HFF-Myc (cell line): ENCODE measurements around the gene LIMS2.
A peak's percentile ranks its signal among the peaks of the same experiment; 100 is the strongest.

Experiments used
- DNase-seq: peaks from one replicate; pipeline ENCODE4 v3.0.0-alpha.2; 2011; ENCODE audit warnings: low read depth; ENCODE audit errors: extremely low read depth
- H3K4me3 ChIP-seq: replicated peaks from 2 replicates; pipeline ENCODE4 v1.5.1; 2011; ENCODE audit warnings: low read depth, mild to moderate bottlenecking, control low read depth, low read length
- TF ChIP-seq, protein P1 (sequence below): IDR thresholded peaks from 2 replicates; pipeline ENCODE4 v1.5.1; 2012; ENCODE audit warnings: mild to moderate bottlenecking, low read depth, low read length, control low read depth; ENCODE audit errors: missing control alignments

LIMS2 gene

DNA sequence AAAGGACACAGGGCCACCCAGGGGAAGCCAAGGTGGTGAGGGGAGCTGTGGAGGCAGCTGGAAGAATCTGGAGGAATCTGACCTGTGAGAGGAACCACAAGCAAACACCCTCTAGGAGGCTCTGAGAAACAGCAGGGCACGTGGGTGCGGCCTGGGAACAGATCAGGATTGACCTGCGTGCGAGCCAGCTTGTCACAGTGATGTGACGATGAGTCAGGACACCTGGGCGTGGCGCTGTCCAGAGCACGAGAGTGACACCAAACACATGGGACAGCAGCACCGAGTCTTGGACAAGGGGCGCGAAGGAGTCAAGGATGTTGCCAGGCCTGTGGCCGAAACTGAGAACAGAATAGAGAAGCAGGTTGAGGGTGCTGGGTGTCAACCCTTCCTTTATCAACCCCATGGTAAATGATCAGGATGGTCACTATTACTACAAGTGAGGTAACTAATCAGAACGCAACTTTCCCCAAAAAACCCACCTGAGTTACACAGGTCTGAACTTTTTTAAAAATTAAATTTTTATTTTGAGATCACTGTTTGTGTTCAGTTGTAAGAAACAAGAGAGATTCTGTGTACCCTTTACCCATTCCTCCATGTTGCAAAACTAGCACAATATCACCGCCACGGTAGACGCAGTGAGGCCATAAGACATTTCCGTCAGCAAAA is 25.3 kb upstream of the LIMS2 start:
- no peak for DNase-seq

DNA sequence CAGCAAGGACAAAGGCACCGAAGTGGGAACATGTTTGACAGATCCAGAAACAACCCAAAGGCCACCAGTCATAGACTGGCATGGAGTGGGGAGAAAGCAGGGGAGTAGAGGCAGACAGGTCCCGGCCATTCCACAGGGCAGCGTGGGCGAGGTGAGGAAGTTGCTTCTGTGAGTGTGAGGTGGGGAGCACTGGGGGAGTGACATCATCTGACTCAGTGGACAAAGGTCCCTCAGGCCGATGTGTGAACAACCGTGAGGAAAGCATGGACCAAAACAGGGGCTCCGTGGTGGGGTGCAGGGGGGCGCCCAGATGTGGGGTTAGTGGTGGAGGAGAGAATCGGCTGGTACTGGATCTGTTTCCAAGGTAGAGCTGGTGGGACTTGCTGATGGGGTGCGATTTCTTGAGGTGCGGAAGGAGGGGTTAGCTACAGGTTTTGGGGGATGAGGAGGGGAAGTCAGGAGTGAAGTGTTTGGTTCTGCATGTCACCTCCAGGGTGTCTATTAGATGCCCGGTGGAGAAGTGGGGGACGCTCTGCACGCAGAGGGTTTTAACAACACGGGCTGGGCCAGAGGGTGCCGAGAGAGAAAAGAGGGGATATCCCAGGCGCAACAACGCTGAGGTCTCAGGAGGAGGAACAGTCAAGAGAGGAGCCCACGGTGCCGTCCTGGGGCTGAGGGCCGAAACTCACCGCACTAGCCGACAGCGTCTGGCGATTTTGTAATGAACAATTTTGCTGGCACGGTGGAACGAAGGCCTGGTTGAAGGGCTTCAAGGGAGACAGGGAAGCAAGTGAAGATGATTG is 23.4 kb upstream of the LIMS2 start:
- TF ChIP-seq, protein P1, sequence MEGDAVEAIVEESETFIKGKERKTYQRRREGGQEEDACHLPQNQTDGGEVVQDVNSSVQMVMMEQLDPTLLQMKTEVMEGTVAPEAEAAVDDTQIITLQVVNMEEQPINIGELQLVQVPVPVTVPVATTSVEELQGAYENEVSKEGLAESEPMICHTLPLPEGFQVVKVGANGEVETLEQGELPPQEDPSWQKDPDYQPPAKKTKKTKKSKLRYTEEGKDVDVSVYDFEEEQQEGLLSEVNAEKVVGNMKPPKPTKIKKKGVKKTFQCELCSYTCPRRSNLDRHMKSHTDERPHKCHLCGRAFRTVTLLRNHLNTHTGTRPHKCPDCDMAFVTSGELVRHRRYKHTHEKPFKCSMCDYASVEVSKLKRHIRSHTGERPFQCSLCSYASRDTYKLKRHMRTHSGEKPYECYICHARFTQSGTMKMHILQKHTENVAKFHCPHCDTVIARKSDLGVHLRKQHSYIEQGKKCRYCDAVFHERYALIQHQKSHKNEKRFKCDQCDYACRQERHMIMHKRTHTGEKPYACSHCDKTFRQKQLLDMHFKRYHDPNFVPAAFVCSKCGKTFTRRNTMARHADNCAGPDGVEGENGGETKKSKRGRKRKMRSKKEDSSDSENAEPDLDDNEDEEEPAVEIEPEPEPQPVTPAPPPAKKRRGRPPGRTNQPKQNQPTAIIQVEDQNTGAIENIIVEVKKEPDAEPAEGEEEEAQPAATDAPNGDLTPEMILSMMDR: no peak

More for the DNA sequence above, 25.3 kb upstream of the LIMS2 start:
- TF ChIP-seq, protein P1: no peak
- peak overlapping the region; percentile 55 for H3K4me3 ChIP-seq

DNA sequence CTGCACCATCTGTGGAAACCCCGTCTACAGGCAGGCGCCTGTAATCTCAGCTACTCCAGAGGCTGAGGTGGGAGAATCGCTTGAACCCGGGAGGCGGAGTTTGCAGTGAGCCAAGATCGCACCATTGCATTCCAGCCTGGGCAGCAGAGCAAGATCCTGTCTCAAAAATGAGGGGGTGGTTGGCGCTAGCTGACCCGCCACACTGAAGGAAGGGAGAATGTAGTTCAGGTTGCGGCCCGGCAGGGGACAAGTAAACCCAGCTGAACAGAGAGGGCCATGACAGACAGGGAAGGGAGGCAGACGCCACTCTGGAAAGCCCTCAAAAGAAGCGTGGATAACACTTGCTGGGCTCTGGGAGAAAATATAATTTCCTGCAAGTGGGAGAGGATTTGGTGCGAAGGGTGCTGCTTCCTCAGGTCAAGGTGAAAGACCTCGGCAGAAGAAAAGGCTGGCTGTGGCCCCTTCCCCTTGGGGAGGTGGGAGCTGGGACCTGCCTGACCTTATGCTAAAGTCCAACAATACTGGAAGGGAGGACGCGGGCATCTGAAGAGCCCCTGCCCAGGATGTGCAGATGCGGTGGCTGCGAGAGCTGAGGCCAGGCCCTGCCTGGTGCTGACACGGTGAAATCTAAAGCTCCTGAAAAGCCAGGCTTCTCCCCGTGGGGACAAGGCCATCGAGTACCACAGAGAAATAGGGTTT is 22.3 kb upstream of the LIMS2 start:
- no peak for DNase-seq
- H3K4me3 ChIP-seq: no peak overlapping the region
- TF ChIP-seq, protein P1: no peak

More for the DNA sequence above, 23.4 kb upstream of the LIMS2 start:
- no peak for DNase-seq
- no peak overlapping the region for H3K4me3 ChIP-seq

DNA sequence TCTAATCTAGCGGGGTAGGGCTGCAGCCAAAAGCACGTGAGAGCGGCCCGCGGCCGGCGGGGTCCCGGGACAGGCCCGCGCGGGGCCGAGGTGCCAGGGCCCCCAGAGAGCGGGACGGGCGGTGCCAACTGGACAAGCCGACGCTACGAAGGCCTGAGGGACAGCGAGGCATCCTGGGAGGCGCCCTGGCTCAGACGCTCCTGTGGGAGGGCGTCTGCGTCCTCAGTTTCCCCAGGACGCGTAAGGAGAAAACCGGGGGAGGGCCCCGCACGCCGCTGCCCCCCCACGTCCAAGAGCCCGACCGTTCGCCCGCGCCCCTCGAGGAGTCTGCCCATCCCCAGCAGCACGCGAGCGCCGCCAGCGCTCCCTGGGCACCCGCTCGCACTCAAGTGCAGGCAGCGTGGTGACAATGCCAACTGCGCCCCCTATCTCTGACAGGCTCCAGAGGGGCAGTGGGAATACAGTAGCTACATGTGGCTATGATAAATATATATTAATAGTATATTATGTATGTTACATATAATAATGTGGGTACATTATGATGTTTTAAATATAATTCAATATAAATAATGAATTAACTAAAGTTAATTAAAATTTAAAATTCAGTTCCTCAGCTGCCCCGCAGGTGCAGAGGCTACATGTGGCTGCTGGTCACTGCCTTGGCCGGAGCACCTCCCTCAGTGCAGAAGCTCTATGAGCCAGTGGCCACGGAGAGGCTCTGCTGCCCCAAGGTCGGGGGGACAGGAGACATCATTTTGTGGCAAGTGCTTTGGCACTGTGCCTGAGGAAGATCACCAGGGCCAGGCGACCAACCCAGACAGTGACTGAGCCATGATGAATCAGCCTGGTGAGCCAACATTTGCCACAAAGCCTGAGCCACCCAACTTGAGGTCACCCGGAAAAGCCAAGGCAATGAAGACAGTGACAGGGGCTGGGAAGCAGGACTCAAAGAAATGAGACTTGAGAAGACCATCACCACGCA is 20.5 kb upstream of the LIMS2 start:
- DNase-seq: no peak
- TF ChIP-seq, protein P1: peak; percentile 48
- peak overlapping the region; percentile 20 for H3K4me3 ChIP-seq

DNA sequence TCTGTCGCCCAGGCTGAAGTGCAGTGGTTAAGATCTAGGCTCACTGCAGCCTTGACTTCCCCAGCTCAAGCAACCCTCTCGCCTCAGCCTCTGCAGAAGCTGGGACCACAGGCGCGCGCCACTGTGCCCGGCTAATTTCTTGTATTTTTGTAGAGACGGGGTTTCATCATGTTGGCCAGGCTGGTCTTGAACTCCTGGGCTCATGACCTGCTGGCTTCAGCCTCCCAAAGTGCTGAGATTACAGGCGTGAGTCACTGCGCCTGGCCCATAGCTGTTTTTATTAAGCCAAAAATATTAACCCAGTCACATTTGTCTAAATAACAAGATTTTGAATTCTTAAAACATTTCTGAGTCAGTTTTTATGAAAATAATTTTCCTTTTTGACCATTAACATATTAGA is 19.7 kb upstream of the LIMS2 start:
- no peak for DNase-seq

DNA sequence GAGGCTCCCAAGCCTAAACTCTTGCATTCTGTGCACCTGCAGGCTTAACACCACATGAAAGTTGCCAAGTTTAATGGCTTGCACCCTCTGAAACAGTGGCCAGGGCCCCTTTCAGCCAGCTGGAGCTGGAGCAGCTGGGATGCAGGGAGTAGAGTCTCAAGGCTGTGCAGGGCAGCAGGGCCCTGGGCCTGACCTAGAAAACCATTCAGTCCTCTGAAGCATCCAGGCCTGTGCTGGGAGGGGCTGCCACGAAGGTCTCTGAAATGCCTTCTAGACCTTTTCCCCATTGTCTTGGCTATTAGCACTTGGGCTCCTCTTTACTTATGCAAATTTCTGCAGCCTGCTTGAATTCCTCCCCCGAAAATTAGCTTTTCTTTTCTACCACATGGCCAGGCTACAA is 15.4 kb upstream of the LIMS2 start:
- TF ChIP-seq, protein P1: no peak
- no peak overlapping the region for H3K4me3 ChIP-seq
- DNase-seq: no peak

More for the DNA sequence above, 19.7 kb upstream of the LIMS2 start:
- H3K4me3 ChIP-seq: no peak overlapping the region
- TF ChIP-seq, protein P1: no peak
